Measurements from ENCODE around the gene EYA4. TPM values are rescaled to one million over a fixed set of nuclear protein-coding genes. Genes with fewer than 3 reads are reported as not detected.

Gene EYA4
- total RNA-seq, 2 donors from 2014 or later = 0.11 to 0.26 TPM

DNA sequence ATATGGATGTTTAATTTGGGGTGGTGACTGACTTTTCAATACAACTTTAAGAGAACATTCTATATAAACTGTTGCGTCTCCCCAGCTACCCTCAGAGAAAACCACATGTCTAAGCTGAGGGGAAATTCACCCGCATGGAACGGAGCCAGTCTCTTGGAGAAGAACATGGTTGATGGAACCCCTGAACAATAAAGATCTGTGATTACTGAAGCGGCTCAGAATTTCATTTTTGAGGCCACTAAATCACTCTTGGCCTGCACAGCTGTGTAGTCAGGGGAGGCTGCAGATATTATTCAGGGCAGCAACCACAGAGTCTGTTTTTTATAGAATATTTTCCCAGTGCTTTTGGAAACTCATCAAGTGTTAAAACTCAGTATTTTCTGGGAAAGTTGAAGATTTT, 73.8 kb downstream of the EYA4 start:
- Histone ChIP-seq H3K4me3 (ENCODE audit: low read length) (no peak overlapping the region), H3K4me1 (ENCODE audit: control insufficient read depth, insufficient read depth, low read length) (peaks cover 3% of the 10 kb centered on the region), H3K27ac (ENCODE audit: low read depth, low read length) (no peak overlapping the region), H3K9ac (ENCODE audit: extremely low read depth, low read length, poor library complexity, severe bottlenecking) (no peak overlapping the region), H3K27me3 (ENCODE audit: control insufficient read depth, insufficient read depth, low read length, poor library complexity, severe bottlenecking) (no peaks in the 10 kb centered on the region), H3K36me3 (ENCODE audit: control insufficient read depth, insufficient read depth, low read length) (no peaks in the 10 kb centered on the region), H3K9me3 (ENCODE audit: control insufficient read depth, low read length) (no peaks in the 10 kb centered on the region)
- no peak overlapping the region for H3K27ac Mint-ChIP-seq
- no peak for DNase-seq
- TF ChIP-seq, protein P1, sequence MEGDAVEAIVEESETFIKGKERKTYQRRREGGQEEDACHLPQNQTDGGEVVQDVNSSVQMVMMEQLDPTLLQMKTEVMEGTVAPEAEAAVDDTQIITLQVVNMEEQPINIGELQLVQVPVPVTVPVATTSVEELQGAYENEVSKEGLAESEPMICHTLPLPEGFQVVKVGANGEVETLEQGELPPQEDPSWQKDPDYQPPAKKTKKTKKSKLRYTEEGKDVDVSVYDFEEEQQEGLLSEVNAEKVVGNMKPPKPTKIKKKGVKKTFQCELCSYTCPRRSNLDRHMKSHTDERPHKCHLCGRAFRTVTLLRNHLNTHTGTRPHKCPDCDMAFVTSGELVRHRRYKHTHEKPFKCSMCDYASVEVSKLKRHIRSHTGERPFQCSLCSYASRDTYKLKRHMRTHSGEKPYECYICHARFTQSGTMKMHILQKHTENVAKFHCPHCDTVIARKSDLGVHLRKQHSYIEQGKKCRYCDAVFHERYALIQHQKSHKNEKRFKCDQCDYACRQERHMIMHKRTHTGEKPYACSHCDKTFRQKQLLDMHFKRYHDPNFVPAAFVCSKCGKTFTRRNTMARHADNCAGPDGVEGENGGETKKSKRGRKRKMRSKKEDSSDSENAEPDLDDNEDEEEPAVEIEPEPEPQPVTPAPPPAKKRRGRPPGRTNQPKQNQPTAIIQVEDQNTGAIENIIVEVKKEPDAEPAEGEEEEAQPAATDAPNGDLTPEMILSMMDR (conservative IDR thresholded peaks at IDR 0.05) = no peak
- WGBS, 2 experiments (ENCODE audit: insufficient coverage in 1 of 2, insufficient read length in 1 of 2) = 92 to 96% methylated on average over 2 to 4 of the region's 4 CpGs
- H3K4me1 Mint-ChIP-seq = peaks cover 12% of the 10 kb centered on the region
- no peak overlapping the region for H3K4me3 Mint-ChIP-seq
- no peaks in the 10 kb centered on the region for H3K36me3 Mint-ChIP-seq (ENCODE audit: low read depth)
- H3K27me3 Mint-ChIP-seq (ENCODE audit: insufficient read depth) = no peaks in the 10 kb centered on the region
- no peaks in the 10 kb centered on the region for H3K9me3 Mint-ChIP-seq

DNA sequence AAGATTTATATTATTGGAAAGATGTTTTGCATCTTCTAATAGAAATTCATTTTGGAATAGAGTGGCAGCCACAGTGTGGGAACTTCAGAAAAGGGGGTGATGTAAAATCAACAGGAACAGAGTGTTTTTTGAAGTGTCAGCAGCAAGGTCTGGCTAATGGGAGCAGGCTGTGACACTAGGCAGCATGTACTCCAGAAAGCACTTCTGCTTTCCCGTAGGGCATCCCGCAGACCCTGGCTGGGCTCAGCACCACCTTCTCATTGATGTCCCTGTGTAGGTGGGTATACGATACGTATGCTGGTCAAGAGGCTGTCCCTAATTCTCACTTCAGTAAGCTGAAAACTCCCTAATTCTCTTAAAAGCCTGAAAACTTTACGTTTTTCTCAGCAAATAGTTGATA, 74.7 kb downstream of the EYA4 start:
- Mint-ChIP-seq H3K4me1 (peaks cover 12% of the 10 kb centered on the region), H3K4me3 (no peak overlapping the region), H3K36me3 (ENCODE audit: low read depth) (no peaks in the 10 kb centered on the region), H3K27ac (no peak overlapping the region), H3K9me3 (no peaks in the 10 kb centered on the region), H3K27me3 (ENCODE audit: insufficient read depth) (no peaks in the 10 kb centered on the region)
- Histone ChIP-seq H3K4me1 (ENCODE audit: control insufficient read depth, insufficient read depth, low read length) (peaks cover 3% of the 10 kb centered on the region), H3K4me3 (ENCODE audit: low read length) (no peak overlapping the region), H3K9ac (ENCODE audit: extremely low read depth, low read length, poor library complexity, severe bottlenecking) (no peak overlapping the region), H3K27me3 (ENCODE audit: control insufficient read depth, insufficient read depth, low read length, poor library complexity, severe bottlenecking) (no peaks in the 10 kb centered on the region), H3K9me3 (ENCODE audit: control insufficient read depth, low read length) (no peaks in the 10 kb centered on the region), H3K36me3 (ENCODE audit: control insufficient read depth, insufficient read depth, low read length) (no peaks in the 10 kb centered on the region), H3K27ac (ENCODE audit: low read depth, low read length) (no peak overlapping the region)
- WGBS, 2 experiments (ENCODE audit: insufficient coverage in 1 of 2, insufficient read length in 1 of 2) = 95% methylated on average over 5 of the region's 5 CpGs; no CpG with 5 or more reads in 1 of the 2 experiments
- TF ChIP-seq, protein P1 (conservative IDR thresholded peaks at IDR 0.05) = no peak
- no peak for DNase-seq

DNA sequence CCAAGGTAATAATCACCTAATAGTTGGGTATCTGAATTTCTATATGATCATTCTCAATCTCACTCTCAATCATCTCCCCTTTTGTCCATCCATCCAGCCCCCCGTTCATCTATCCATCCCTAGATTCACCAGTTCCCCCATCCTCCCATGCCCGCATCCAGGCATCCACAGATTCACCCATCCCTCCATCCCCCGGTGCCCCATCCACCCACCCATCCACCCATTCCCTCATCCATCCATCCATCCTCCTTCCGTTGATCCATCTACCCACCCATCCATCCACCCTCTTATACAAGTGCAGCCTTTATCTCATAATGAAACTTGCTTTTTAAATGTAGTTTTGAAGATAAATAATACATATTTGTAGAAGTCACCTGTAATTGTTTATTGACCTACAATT, 76.5 kb downstream of the EYA4 start:
- H3K36me3 Mint-ChIP-seq (ENCODE audit: low read depth) = no peaks in the 10 kb centered on the region
- H3K4me1 Mint-ChIP-seq = peaks cover under 1% of the 10 kb centered on the region
- H3K27ac Mint-ChIP-seq = no peak overlapping the region
- Histone ChIP-seq H3K27ac (ENCODE audit: low read depth, low read length) (no peak overlapping the region), H3K4me3 (ENCODE audit: low read length) (no peak overlapping the region), H3K4me1 (ENCODE audit: control insufficient read depth, insufficient read depth, low read length) (no peaks in the 10 kb centered on the region), H3K9me3 (ENCODE audit: control insufficient read depth, low read length) (no peaks in the 10 kb centered on the region), H3K36me3 (ENCODE audit: control insufficient read depth, insufficient read depth, low read length) (no peaks in the 10 kb centered on the region), H3K9ac (ENCODE audit: extremely low read depth, low read length, poor library complexity, severe bottlenecking) (no peak overlapping the region), H3K27me3 (ENCODE audit: control insufficient read depth, insufficient read depth, low read length, poor library complexity, severe bottlenecking) (no peaks in the 10 kb centered on the region)
- H3K27me3 Mint-ChIP-seq (ENCODE audit: insufficient read depth) = no peaks in the 10 kb centered on the region
- H3K4me3 Mint-ChIP-seq = no peak overlapping the region
- DNase-seq = no peak
- 94 to 100% methylated on average over 2 to 4 of the region's 4 CpGs for WGBS, 2 experiments (ENCODE audit: insufficient coverage in 1 of 2, insufficient read length in 1 of 2)
- no peaks in the 10 kb centered on the region for H3K9me3 Mint-ChIP-seq
- TF ChIP-seq, protein P1 (conservative IDR thresholded peaks at IDR 0.05) = no peak

Measured in endodermal cell (in vitro differentiated cells).